Colon (tissue), 2 donors: ENCODE measurements around the gene LYZL6.
"Not testable (repeated sequence)": the region's sequence is repeated elsewhere in the genome, so short reads cannot be mapped to it uniquely, and the experiment has no call there.

Source experiments
- FAIRE-seq: peaks from 2 replicates; lab custom pipeline; 2012; peaks lifted over from hg19 to GRCh38; lab: Jason Lieb, UNC
- donor health status: control.
- donor health status: control.

The LYZL6 gene

DNA sequence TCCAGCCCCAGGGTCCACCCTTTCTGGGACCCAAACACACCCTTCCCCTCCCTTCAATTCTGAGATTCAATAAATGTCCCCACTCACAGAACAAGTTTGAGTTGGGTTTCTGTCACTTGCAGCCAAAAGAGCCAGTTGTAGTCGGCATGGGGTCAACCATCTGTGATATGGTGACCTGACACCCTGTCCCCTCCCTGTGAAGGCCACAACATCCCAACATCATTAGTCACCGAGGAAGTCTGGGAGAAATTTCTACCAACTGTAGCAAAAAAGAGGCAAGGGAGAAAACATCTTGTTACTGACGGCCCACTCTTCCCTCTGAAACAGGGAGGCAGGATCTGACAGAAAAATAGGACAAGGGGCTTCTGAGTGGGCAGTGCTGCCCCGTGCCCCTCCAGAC, 638 bp upstream of the LYZL6 start:
- FAIRE-seq: no peak

DNA sequence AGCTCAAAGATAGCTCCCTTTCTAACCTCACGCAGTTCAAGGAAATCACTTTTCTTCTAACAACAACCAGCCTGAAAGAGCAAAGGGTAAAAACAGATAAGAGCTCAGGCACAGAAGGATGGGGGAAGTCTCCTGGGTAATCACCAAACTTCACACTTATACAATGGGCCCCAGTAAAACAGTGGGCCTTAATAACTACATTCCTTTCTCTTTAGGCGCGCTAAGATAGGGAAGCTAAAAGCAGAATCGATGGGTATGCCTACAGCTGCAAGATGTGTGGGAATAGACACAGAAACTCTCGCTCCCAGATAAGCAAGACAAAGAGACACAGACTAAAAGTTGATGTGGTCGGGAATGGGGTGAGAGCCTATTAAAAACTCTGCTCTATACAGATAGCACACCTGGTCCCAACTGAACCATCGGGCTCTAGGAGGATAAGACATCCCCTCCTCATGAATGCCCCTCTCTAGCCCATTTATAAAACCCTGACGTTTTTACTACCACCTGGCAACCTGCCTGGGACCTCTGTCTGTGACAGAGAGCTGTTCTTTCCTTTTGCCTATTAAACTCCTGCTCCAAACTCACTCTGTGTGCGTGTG, 826 bp downstream of the LYZL6 start:
- no peak for FAIRE-seq

- not testable (repeated sequence) for FAIRE-seq
These were observed 5.0 kb downstream of the LYZL6 start for GRCh38 chr17:35938492-35938891.

DNA sequence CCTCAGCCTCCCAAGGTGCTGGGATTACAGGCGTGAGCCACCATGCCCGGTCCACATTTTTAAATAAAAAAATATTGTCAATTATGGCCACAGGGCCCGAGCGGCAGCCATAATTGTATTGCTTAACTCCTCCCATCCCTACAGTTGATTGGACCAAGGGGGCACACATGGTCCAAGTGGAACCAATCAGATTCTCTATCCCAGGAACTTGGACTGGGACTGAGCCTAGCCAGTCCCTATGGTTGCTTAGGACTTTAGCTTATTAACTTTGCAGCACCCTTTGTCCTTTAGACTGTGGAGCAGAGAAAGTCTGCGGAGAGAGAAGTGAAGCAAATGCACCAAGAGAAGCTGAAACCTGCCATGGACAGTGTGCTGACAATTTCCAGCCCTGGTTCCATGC, 7.5 kb downstream of the LYZL6 start:
- FAIRE-seq: no peak

DNA sequence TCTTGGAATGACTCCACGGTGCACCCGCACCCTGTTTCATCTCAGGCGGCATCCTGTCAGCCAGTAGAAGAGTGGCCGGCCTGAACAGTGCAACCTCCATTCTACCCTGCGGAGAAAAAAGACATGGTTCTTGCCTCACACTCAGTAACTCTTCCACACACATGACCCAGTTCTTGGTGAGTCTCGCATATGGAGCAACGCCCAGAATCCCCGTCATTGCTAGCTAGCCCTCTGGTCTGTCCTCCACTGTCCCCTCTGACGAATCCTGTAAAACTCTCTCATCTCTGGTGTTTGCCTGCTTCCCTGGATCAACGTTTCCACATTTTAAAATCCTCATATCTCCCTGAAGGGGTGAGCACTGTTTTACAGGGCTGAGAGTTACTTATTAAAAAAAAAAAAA, 8.8 kb downstream of the LYZL6 start:
- no peak for FAIRE-seq

- no peak for FAIRE-seq
These were observed 10.9 kb downstream of the LYZL6 start for GRCh38 chr17:35932586-35932985.

DNA sequence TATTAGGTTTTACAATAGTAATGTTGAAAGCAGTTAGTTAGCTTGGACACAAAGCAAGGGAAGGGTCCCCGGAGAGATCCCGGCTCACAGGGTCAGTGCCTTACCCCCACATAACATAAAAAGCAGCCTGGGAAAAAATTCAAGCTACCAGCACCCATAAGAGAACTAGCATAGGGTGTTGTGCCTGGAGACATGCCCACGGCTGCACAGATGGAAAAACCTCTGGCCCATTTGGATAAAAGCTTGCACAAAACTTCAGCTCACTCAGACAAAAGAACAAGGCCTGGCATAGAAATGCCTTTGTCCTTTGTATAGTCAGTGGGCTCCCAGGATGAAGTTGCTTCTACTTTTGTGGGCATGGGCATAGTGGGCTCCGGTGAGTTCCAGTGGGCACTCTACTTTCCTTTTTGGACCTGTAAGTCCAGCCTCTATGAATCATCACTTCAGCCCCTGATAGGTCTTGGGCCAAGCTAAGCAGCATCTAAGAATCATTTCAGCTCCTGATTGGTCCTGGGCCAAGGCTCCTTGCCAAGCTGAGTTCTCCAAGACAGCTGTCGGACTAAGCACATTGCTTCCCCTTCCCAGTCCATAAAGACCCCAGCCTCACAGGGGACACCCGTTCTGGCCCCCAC, 11.6 kb downstream of the LYZL6 start:
- FAIRE-seq: no peak

DNA sequence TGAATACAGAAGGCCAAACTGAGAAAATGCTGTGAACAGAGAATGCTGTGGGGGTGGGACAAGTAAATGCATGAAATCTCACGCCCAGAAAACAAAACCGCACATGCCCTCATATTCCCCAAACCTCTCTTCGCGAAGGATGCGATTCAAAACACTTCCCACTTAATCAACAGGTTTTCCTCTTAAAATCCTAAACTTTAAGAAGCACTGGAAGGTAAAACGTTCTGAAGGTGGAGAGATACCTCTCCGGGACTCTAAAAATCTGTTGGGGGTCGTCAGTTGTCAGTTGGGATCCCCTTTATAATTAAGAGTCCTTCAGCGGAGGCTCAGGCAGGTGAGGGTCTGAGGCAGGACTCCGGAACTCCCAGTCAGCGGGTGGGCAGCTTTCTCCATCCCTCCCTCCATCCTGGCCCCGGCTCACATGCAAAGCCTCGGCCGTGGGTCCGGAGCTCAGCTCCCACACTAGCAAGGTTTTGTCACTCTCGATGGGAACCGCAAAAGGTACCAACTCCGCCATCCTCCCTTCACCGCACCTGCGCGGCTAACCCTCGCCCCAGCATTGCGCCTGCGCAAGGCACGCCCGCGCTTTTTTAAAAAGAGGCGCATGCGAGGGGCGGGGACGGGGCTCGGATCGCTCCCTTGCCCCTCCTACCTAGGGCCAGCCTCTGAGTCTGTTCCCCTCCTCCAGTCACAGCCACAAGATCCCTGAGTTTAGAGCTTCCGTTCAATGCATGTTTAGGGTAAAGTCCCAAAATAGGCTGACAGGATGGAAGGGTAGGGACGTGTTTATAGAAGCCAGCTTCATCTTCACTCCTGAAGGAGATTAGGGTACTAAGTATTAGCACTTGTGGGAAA, 13.1 kb downstream of the LYZL6 start, which contains the start of gene RDM1:
Gene RDM1 (minus strand): TSS at position 563 of the 855 bp plus-strand sequence. CDS start 46 bp downstream, at position 517.
- FAIRE-seq: no peak

GRCh38 chr17:35927714-35928113, 15.8 kb downstream of the LYZL6 start:
- FAIRE-seq: no peak

GRCh38 chr17:35923609-35924114, 19.9 kb downstream of the LYZL6 start:
- FAIRE-seq: no peak

- no peak for FAIRE-seq
These were observed 23.3 kb downstream of the LYZL6 start for GRCh38 chr17:35920229-35920628.

DNA sequence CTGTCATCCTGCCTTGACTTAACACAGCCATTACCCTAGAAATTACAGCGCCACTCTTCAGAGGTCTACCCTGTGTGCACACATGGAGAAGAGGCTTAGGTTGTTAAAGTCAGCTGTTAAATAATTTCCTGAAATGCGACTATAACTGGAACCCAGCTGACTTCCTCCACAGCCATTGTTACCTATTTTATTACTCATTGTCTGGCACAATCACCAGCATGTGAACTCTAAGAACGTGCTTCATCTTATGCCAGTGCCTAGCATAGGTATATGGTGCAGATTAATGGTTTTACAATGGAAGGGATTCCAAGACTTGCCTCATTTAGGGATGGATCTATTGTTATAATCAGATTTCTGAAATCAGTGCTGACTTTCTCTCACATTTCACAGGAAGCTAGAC, 24.8 kb downstream of the LYZL6 start:
- FAIRE-seq: no peak

DNA sequence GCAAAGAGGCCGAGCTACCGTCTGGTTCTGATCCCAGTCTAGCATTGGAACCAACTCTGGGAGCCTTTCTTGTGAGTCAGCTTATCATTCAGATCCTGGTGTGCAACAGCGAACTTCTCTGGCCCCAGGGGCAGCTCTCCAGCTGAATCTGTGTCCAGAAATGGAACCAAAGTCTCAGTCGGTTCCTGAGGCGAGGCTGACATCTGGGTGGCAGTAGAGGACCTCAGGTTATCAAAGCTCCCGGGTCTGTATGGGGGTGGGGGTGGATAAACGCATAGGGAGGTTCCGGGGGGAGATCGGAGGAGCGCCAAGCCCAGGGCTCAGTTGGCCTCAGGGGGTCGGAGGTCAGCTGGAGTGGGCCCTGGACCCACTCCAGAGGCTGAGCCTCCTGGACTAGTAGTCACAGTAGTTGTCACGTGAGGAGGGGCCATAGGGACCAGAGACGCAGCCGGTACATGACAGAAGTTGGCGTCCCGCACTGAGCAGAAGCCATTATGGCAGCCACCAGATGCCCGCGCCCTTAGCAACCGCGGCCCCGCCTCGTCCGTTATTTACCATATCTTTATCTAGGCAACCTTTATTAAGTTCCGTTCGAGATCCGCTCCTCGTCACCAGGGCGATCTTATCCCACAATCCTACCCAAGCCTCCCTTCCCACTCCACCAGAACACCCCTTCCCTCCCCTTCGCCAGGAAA, 25.8 kb downstream of the LYZL6 start:
- no peak for FAIRE-seq

DNA sequence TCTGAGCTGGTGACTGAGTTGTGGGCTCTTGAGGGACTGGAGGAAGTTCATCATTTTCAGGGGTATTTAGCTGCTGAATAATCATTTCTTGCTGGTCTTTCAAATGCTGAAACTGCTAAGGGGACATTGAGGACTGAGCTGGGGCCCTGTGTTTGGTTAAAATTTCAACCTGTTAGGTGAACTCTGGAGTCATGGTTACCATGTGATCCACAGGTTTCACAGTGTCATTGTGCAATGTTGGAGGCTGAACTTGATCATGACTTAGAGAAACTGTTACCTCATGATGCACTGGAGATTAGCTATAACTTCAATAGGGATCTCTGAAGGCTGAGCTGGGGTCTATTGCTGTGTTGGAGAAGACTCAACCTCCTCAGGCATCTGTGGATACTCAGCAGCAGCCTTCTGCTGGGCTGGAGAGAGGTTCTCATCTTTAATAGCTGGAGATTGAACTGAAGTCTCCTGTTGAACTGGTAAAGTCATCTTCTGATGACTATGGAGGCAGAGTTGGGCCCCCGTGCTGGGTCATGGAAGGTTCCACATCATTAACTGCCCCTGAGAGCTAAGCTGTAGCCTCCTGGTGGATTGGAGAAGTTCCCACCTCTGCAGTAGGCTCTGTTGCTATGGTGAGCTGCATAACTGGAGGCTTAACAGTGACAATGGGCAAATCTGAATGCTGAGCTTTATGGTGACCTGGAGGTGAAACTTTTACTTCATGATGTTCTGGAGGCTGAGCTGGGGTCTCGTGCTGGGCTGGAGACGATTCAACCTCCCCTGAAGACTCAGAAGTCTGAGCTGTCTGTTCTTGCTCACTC, 28.2 kb downstream of the LYZL6 start:
- FAIRE-seq: no peak

DNA sequence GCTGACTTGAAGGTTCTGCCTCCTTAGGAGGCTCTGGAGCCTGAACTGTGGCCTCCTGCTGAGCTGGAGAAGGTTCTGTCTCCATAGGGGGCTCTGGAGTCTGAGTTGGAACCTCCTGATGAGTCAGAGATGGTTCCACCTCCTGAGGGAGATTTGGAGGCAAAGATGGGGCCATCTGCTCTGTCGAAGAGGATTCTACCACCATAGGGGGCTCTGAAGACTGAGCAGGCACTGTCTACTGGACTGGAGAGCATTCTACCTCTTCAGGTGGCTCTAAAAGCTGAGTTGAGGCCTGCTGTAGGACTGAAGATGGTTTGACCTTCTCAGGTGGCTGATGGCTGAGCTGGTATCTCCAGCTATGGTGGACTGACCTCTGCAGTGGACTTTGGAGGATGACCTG, 29.2 kb downstream of the LYZL6 start:
- no peak for FAIRE-seq

DNA sequence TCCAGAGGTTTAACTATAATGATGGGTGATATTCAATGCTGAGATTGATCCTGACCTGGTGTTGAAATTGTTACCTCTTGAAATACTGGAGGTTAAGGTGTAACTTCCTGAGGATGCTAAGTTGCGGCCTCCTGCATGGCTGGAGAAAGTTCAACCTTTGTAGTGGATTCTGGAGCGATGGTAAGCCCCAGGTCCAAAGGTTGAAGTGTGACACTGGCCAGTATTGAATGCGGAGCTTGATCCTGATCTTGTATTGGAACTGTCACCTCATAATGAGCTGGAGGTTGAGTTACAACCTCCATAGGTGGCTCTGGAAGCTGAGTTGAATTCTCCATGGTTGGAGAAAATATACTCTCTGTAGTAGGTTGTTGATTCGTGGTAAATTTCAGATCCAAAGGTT, 29.9 kb downstream of the LYZL6 start:
- no peak for FAIRE-seq

DNA sequence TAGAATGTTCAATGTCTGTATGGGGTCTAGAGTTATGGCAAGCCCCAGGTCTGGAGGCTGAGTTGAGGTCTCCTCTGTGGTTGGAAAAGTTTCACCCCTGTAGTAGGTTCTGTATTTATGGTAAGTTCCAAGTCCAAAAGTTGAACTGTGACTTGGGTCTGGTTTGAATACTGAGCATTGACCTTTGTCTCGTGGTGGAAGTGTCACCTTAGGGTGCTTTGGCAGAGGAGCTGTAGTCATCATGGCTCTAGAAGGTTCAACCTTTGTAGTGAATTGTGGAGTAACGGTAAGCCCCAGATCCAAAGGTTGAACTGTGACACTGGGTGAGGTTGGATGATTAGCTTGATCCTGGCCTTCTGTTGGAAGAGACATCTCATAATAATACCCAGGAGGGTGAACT, 30.6 kb downstream of the LYZL6 start:
- no peak for FAIRE-seq

DNA sequence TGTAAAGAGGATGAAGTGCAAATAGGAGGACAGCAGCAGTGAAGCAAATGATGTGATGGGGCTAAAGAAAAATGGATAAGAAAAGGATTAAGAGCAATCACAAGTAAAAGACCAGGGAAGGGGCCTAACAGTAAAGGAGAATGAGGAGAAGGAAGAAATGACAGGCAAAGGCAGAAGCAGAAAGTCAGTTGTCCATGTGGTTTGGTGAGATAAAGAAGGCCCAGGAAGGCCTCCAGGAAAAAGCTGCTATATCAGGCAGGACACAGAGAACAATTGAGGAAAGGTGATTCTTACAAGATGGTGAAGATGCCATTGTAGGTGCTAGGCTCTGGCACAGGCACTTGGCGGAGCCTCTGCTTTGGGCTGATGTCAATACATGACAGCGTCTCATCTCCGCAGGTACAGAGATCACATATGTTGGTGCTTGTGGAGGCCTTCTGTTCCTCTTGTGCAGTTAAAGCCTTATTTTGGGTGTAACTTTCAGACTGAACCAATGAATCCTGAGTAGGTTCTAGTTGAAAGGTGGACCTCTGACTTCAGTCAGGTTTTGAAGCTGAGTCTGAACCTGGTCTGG, 31.1 kb downstream of the LYZL6 start:
- no peak for FAIRE-seq

DNA sequence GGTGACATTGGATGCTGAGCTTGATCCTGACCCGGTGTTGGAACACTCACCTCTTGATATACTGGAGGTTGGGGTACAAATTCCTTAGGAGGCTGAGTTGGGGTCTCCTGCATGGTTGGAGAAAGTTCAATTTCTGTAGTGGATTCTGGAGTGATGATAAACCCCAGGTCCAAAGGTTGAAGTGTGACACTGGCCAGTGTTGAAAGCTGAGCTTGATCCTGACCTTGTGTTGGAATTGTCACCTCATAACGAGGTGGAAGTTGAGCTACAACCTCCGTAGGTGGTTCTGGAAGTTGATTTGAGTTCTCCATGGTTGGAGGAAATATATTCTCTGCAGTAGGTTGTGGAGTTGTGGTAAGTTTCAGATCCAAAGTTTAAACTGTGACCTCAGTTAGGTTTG, 34.1 kb downstream of the LYZL6 start:
- no peak for FAIRE-seq

- no peak for FAIRE-seq
These were observed 35.8 kb downstream of the LYZL6 start for GRCh38 chr17:35907691-35908090.

DNA sequence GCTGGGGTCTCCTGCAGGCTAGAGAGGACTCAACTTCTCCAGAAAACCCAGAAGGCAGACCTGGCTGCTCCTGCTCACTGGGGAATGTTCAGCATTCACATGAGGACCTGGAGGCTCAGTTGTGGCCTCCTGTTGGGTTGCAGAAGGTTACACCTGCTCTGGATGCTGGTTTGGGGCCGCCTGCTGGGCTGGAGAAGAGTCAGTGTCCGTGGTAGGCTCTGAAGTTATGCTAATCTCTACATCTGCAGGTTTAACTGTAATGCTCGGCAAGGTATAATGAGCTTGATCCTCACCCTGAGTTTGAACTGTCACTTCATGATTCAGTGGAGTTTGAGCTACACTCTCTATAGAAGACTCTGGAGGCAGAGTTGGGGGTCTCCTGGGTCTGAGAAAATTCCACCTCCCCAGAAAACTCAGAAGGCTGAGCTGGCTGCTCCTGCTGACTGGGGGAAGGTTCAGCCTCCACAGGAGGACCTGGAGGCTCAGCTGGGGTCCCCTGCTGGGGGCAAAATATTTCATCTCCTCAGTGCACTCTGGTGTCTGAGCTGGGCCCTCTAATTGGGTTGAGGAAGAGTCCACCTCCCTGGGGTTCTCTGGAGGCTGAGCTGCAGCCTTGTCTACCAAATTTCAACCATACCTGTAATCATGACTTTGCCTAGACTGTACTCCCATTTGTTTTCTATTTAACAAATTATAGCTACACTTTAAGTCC, 36.4 kb downstream of the LYZL6 start:
- no peak for FAIRE-seq
